GM21619 (cell line): ENCODE data around the gene PLEKHH1.

Source experiments
- ATAC-seq: cut with Tn5 transposase; IDR thresholded peaks from one replicate; pipeline ENCODE4 v1.9.1; 2021; ENCODE audit not compliant: unreplicated experiment

Gene PLEKHH1

GRCh38 chr14:67510121-67510520 lies 23.0 kb upstream of the PLEKHH1 start:
- ATAC-seq = no peak

GRCh38 chr14:67510836-67511235 lies 22.3 kb upstream of the PLEKHH1 start:
- ATAC-seq = no peak

GRCh38 chr14:67512463-67513310 lies 20.4 kb upstream of the PLEKHH1 start:
- no peak for ATAC-seq

- no peak for ATAC-seq
Observed at GRCh38 chr14:67513631-67514108, 19.4 kb upstream of the PLEKHH1 start.

GRCh38 chr14:67514203-67514607 lies 18.9 kb upstream of the PLEKHH1 start:
- ATAC-seq = no peak

GRCh38 chr14:67514650-67515385 lies 18.3 kb upstream of the PLEKHH1 start:
- ATAC-seq = peak; percentile 54

GRCh38 chr14:67515386-67516079 lies 17.6 kb upstream of the PLEKHH1 start:
- ATAC-seq = peak; percentile 51

- no peak for ATAC-seq
Observed at GRCh38 chr14:67516676-67517075, 16.4 kb upstream of the PLEKHH1 start.

GRCh38 chr14:67517083-67517482 lies 16.0 kb upstream of the PLEKHH1 start:
- no peak for ATAC-seq

GRCh38 chr14:67519406-67519805 lies 13.7 kb upstream of the PLEKHH1 start:
- ATAC-seq = no peak

GRCh38 chr14:67520482-67520881 lies 12.6 kb upstream of the PLEKHH1 start:
- no peak for ATAC-seq

- ATAC-seq = no peak
Observed at GRCh38 chr14:67522270-67522669, 10.8 kb upstream of the PLEKHH1 start.

GRCh38 chr14:67523764-67524633 lies 9.1 kb upstream of the PLEKHH1 start:
- no peak for ATAC-seq

- ATAC-seq = no peak
Observed at GRCh38 chr14:67524634-67524963, 8.5 kb upstream of the PLEKHH1 start.

GRCh38 chr14:67525389-67525788 lies 7.7 kb upstream of the PLEKHH1 start:
- no peak for ATAC-seq

GRCh38 chr14:67526181-67526580 lies 6.9 kb upstream of the PLEKHH1 start:
- no peak for ATAC-seq

GRCh38 chr14:67526676-67527459 lies 6.2 kb upstream of the PLEKHH1 start:
- ATAC-seq = no peak

- no peak for ATAC-seq
Observed at GRCh38 chr14:67527756-67528155, 5.3 kb upstream of the PLEKHH1 start.

- ATAC-seq = no peak
Observed at GRCh38 chr14:67528276-67528675, 4.8 kb upstream of the PLEKHH1 start.
